HepG2 (cell line): Measurements from ENCODE around the gene PDGFB. TPM values are rescaled to one million over a fixed set of nuclear protein-coding genes. Genes with fewer than 3 reads are reported as not detected.
A peak's percentile ranks its signal among the peaks of the same experiment; 100 is the strongest.

ENCODE experiments used
- FOXM1 ChIP-seq: sonication (generic); formaldehyde crosslinking; IDR thresholded peaks from 2 replicates; pipeline ENCODE4 v1.5.0; 2020; ENCODE audit warnings: missing genetic modification reagents
- MEF2D ChIP-seq: sonication (generic); formaldehyde crosslinking; IDR thresholded peaks from 2 replicates; pipeline ENCODE4 v1.5.1; 2020; ENCODE audit warnings: mild to moderate bottlenecking, missing genetic modification reagents
- MIER2 ChIP-seq: IDR thresholded peaks from 2 replicates; pipeline ENCODE4 v1.6.1; 2016; ENCODE audit warnings: missing biosample characterization, missing genetic modification reagents
- NCOA5 ChIP-seq: sonication (generic); formaldehyde crosslinking; IDR thresholded peaks from 2 replicates; pipeline ENCODE4 v1.4.0; 2020; ENCODE audit warnings: missing genetic modification reagents
- RXRB ChIP-seq: IDR thresholded peaks from 2 replicates; pipeline ENCODE4 v1.6.1; 2016; ENCODE audit warnings: borderline replicate concordance, missing genetic modification reagents, missing compliant biosample characterization
- SIX1 ChIP-seq: sonication (generic); formaldehyde crosslinking; IDR thresholded peaks from 2 replicates; pipeline ENCODE4 v1.4.0; 2020; ENCODE audit warnings: missing genetic modification reagents, borderline replicate concordance
- SMARCC2 ChIP-seq: fragments of 450-650 bp; IDR thresholded peaks from 2 replicates; pipeline ENCODE4 v1.6.1; 2017; ENCODE audit warnings: antibody characterized with exemption, mild to moderate bottlenecking
- ZNF367 ChIP-seq: sonication (generic); formaldehyde crosslinking; IDR thresholded peaks from 2 replicates; pipeline ENCODE4 v1.4.0; 2020; ENCODE audit warnings: missing genetic modification reagents, borderline replicate concordance
- ZNF782 ChIP-seq: sonication (generic); formaldehyde crosslinking; IDR thresholded peaks from 2 replicates; pipeline ENCODE4 v1.4.0; 2020; ENCODE audit warnings: missing genetic modification reagents, mild to moderate bottlenecking, borderline replicate concordance
- ZNF792 ChIP-seq: IDR thresholded peaks from 2 replicates; pipeline ENCODE4 v1.6.1; 2016
- polyA plus RNA-seq, 8 experiments: library from polyadenylated mRNA; depleted of rRNA in 3 of 8; stranded (reverse) in 7 of 8; unstranded in 1 of 8; fragments of >200 nt; fragmentation: Illumina TruSeq in 4 of 8; extraction: Trizol in 4 of 8; gene quantifications; 2 replicates each; pipeline versions ENCODE4 v1.2.1 to v1.2.3, GENCODE V29; 2011 to 2016; ENCODE audit warnings: low read depth in 4 of 8, missing spikeins in 1 of 8, mixed read lengths in 1 of 8; ENCODE audit not compliant: insufficient read depth in 1 of 8
- total RNA-seq, 5 experiments: library from RNA; depleted of rRNA; stranded (reverse); fragments of >200 nt; fragmentation: Illumina TruSeq; extraction: Trizol; gene quantifications; 2 replicates each; pipeline ENCODE4 v1.2.3, GENCODE V29; 2016; ENCODE audit warnings: low read depth in 1 of 5
- TF ChIP-seq, protein P1 (sequence below): sonication (generic); formaldehyde crosslinking; IDR thresholded peaks from 2 replicates; pipeline ENCODE4 v1.4.0; 2020; ENCODE audit warnings: low read depth, mild to moderate bottlenecking, missing genetic modification reagents
- TF ChIP-seq, protein P2 (sequence below): sonication (generic); formaldehyde crosslinking; IDR thresholded peaks from 2 replicates; pipeline ENCODE4 v1.4.0; 2020; ENCODE audit warnings: low read depth, mild to moderate bottlenecking, missing genetic modification reagents
- TF ChIP-seq, protein P3 (sequence below): sonication (generic); formaldehyde crosslinking; IDR thresholded peaks from 2 replicates; pipeline ENCODE4 v1.8.0; 2023; ENCODE audit warnings: mild to moderate bottlenecking, missing genetic modification reagents
- TF ChIP-seq, protein P4 (sequence below): sonication (generic); formaldehyde crosslinking; IDR thresholded peaks from 2 replicates; pipeline ENCODE4 v1.5.0; 2020; ENCODE audit warnings: missing genetic modification reagents
- TF ChIP-seq, protein P5 (sequence below): sonication (generic); formaldehyde crosslinking; IDR thresholded peaks from 2 replicates; pipeline ENCODE4 v1.4.0; 2020; ENCODE audit warnings: mild to moderate bottlenecking, low read depth, missing genetic modification reagents
- TF ChIP-seq, protein P6 (sequence below): sonication (generic); formaldehyde crosslinking; IDR thresholded peaks from 2 replicates; pipeline ENCODE4 v1.5.0; 2020; ENCODE audit warnings: mild to moderate bottlenecking, low read depth, missing genetic modification reagents, borderline replicate concordance
- TF ChIP-seq, protein P7 (sequence below): sonication (generic); formaldehyde crosslinking; conservative IDR thresholded peaks from 2 replicates; pipeline ENCODE4 v1.8.0; 2022; ENCODE audit warnings: missing genetic modification reagents

The PDGFB gene
- total and polyA plus RNA-seq, 2 of the 13 experiments (the other 11 are each of a cell fraction or from before 2014, with no cell fraction given): 1.4 to 10.1 TPM

DNA sequence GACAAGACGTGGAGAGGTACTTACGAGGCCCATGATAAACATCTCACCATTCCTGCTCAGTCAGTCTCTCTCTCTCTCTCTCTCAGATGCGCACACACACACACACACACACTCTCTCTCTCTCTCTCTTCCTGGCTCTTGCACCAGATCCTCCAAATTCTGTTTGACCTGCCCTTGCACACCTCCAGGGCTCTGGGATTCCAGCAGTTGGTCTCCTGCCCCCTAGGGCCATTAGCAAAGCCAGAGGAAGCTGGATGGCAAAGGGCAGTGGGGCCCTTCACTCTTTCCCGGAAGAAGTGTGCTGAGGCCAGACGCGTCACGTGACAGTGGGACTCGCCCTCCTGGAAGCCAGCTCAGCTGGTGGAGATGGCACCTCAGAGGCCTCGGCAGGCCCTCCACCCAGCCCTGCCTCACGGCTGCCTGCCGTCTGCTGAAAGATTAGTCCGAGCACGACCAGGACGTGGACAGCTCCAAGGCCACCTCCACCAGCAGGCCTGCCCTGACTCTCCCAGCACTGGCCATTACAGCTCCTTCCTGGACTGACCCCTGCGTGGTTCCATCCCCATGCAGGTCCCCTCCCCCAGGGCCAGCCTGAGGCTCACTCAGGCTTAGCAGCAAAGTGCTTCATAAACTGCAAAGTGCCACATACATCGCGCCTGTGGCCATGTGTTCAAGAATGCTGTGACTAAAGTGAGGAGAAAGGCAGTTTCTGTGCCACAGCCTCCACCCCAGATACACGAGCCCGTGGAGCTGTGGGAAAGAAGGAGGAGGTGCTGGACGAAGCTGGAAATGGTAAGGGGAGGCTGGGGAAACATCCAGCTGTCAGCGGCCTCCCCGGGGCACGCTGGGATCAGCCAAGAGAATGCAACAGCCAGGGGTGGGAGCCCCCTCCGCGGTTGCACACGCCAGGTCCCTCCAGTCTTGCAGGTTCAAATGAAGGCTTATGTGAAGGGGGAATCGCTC lies 3.7 kb downstream of the PDGFB start (continued):
- TF ChIP-seq, protein P1, sequence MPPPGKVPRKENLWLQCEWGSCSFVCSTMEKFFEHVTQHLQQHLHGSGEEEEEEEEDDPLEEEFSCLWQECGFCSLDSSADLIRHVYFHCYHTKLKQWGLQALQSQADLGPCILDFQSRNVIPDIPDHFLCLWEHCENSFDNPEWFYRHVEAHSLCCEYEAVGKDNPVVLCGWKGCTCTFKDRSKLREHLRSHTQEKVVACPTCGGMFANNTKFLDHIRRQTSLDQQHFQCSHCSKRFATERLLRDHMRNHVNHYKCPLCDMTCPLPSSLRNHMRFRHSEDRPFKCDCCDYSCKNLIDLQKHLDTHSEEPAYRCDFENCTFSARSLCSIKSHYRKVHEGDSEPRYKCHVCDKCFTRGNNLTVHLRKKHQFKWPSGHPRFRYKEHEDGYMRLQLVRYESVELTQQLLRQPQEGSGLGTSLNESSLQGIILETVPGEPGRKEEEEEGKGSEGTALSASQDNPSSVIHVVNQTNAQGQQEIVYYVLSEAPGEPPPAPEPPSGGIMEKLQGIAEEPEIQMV: no peak; the same call in 1 of the 2 replicates
- TF ChIP-seq FOXM1 (CRISPR knock-in tag) (no peak), SIX1 (no peak), SMARCC2 (no peak), RXRB (CRISPR knock-in tag) (peak; percentile 84), MIER2 (CRISPR knock-in tag) (peak; percentile 67), ZNF367 (CRISPR knock-in tag) (no peak), NCOA5 (CRISPR knock-in tag) (no peak), ZNF792 (0 out of 2 replicates have a peak, but pooled peaks have one; percentile 44), MEF2D (CRISPR knock-in tag) (peak; percentile 65; the same call in 1 of the 2 replicates), ZNF782 (CRISPR knock-in tag) (peak; percentile 63; the same call in 1 of the 2 replicates)
- TF ChIP-seq, protein P2, sequence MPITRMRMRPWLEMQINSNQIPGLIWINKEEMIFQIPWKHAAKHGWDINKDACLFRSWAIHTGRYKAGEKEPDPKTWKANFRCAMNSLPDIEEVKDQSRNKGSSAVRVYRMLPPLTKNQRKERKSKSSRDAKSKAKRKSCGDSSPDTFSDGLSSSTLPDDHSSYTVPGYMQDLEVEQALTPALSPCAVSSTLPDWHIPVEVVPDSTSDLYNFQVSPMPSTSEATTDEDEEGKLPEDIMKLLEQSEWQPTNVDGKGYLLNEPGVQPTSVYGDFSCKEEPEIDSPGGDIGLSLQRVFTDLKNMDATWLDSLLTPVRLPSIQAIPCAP: no peak; the same call in 1 of the 2 replicates
- TF ChIP-seq, protein P3, sequence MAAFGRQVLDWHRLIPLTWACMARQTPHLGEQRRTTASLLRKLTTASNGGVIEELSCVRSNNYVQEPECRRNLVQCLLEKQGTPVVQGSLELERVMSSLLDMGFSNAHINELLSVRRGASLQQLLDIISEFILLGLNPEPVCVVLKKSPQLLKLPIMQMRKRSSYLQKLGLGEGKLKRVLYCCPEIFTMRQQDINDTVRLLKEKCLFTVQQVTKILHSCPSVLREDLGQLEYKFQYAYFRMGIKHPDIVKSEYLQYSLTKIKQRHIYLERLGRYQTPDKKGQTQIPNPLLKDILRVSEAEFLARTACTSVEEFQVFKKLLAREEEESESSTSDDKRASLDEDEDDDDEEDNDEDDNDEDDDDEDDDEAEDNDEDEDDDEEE (CRISPR knock-in tag): peak; percentile 74; the same call in 1 of the 2 replicates
- TF ChIP-seq, protein P4, sequence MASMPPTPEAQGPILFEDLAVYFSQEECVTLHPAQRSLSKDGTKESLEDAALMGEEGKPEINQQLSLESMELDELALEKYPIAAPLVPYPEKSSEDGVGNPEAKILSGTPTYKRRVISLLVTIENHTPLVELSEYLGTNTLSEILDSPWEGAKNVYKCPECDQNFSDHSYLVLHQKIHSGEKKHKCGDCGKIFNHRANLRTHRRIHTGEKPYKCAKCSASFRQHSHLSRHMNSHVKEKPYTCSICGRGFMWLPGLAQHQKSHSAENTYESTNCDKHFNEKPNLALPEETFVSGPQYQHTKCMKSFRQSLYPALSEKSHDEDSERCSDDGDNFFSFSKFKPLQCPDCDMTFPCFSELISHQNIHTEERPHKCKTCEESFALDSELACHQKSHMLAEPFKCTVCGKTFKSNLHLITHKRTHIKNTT (CRISPR knock-in tag): no peak
- TF ChIP-seq, protein P5, sequence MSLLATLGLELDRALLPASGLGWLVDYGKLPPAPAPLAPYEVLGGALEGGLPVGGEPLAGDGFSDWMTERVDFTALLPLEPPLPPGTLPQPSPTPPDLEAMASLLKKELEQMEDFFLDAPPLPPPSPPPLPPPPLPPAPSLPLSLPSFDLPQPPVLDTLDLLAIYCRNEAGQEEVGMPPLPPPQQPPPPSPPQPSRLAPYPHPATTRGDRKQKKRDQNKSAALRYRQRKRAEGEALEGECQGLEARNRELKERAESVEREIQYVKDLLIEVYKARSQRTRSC: no peak
- TF ChIP-seq, protein P6, sequence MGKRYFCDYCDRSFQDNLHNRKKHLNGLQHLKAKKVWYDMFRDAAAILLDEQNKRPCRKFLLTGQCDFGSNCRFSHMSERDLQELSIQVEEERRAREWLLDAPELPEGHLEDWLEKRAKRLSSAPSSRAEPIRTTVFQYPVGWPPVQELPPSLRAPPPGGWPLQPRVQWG (CRISPR knock-in tag): no peak
- TF ChIP-seq, protein P7, sequence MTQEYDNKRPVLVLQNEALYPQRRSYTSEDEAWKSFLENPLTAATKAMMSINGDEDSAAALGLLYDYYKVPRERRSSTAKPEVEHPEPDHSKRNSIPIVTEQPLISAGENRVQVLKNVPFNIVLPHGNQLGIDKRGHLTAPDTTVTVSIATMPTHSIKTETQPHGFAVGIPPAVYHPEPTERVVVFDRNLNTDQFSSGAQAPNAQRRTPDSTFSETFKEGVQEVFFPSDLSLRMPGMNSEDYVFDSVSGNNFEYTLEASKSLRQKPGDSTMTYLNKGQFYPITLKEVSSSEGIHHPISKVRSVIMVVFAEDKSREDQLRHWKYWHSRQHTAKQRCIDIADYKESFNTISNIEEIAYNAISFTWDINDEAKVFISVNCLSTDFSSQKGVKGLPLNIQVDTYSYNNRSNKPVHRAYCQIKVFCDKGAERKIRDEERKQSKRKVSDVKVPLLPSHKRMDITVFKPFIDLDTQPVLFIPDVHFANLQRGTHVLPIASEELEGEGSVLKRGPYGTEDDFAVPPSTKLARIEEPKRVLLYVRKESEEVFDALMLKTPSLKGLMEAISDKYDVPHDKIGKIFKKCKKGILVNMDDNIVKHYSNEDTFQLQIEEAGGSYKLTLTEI (CRISPR knock-in tag): no peak
